GM18519 (cell line): ENCODE results near the gene HMOX2.

Source experiments
- ATAC-seq: cut with Tn5 transposase; IDR thresholded peaks from one replicate; pipeline ENCODE4 v1.9.1; 2021; ENCODE audit warnings: mild to moderate bottlenecking, moderate library complexity; ENCODE audit not compliant: unreplicated experiment, low FRiP score

HMOX2 gene

GRCh38 chr16:4475880-4476788 lies at the start of gene HMOX2:
Gene HMOX2, plus strand, starts transcription at chr16:4476398. Its CDS starts 29,127 bp downstream, at chr16:4505525.
- ATAC-seq, result peak; percentile 72

- no peak for ATAC-seq
Measured at GRCh38 chr16:4426722-4427372, 49.4 kb upstream of the HMOX2 start.

- ATAC-seq, result no peak
Measured at GRCh38 chr16:4428500-4428899, 47.7 kb upstream of the HMOX2 start.

- ATAC-seq, result no peak
Measured at GRCh38 chr16:4431023-4431422, 45.2 kb upstream of the HMOX2 start.

DNA sequence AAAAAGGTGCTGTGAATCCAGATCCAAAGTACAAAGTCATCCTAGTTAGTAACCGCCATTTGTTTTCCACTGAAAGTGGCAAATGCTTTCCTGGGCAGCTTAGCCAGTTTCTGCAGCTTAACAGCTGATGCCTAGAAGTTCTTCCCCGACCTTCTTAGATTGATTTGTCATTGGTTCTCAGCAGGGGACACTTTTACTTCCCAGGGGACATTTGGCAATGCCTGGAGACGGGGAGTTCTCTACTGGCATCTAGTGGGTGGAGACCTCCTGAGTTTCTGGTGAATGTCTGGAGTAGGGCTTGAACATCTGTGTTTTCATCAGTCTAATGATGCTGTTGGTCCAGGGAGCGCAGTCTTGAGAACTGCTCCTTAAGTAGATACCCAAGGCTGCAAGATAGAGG lies 43.0 kb upstream of the HMOX2 start:
- no peak for ATAC-seq

- ATAC-seq, result no peak
Measured at GRCh38 chr16:4433914-4434787, 42.0 kb upstream of the HMOX2 start.

- ATAC-seq, result no peak
Measured at GRCh38 chr16:4435337-4436067, 40.7 kb upstream of the HMOX2 start.

- ATAC-seq, result no peak
Measured at GRCh38 chr16:4437366-4437765, 38.8 kb upstream of the HMOX2 start.

DNA sequence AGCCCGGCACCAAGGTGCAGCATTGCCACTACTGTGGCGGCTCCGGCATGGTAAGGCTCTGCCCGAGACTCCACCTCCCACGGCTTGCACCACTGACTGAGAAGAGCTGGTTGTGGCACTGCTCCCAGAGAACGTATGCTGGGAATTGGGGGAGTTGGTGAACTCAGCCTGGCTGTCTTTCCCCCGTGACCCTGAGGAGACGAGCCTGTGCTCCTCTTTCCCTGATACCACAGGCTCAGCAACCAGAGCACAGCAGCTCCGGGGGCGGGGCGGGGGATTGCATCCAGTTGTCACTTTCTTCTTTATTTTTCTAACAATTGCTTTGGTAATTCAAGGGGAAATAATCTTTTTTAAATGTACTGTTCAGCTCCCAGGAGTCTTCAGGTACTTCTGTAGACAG lies 33.8 kb upstream of the HMOX2 start:
- ATAC-seq, result no peak

DNA sequence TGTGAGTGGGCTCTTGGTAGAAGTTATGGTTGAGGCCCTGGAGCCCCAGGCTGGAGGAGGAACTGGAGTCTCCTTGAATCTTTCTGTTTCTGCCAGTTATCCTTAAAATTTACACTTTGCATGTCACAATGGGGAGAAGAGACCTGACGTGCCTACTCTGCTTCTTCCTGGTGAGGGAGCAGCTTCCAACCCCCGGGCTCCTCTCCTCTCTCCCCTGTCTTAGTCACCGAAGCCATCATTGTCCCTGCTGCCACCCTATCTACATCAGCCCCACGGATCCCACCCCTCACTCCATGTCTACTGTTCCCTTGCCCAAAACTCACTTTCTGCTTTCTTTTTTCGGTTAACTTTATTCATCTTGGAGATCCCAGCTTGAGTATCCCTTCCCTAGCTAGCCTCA lies 32.9 kb upstream of the HMOX2 start:
- ATAC-seq, result no peak

GRCh38 chr16:4443986-4444385 lies 32.2 kb upstream of the HMOX2 start:
- ATAC-seq, result no peak

GRCh38 chr16:4450430-4450829 lies 25.8 kb upstream of the HMOX2 start:
- no peak for ATAC-seq

- no peak for ATAC-seq
Measured at GRCh38 chr16:4450931-4451519, 25.2 kb upstream of the HMOX2 start.

- no peak for ATAC-seq
Measured at GRCh38 chr16:4452674-4453073, 23.5 kb upstream of the HMOX2 start.

DNA sequence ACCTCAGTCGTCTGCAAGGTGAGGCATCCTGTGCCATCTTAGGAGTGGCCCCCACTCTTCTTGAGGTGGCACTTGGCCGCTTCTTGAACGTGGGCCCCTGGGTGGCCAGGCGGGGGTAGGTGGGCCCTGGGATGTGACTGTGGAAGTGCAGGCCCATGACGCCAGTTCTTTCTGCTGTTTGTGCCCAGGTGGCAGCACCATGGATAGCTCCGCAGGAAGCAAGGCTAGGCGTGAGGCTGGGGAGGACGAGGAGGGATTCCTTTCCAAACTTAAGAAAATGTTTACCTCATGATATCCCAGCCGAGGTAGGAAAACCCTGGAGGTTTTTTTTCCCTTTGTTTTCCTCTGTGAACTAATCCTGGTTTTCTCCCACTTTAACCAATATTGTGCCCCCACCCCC lies 21.6 kb upstream of the HMOX2 start:
- ATAC-seq, result no peak

DNA sequence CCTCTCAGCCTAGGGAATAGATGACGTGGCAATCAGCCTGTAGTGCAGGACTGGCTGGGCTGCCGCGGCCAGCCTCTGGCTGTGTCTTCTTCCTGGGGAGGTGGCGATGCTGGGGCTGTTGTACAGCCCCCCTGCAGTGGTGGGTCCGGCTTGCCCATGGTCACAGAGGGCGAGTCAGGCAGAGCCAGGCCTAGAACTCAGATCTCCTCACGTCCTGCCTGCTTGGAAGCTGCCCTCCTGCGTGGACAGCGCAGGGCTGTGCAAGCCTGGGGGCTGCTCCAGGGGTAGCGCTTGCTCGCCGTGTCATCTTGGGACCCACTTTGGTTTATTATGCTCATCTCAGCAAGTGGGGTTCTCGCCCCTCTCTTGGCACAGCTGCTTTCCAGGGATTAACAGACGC lies 21.1 kb upstream of the HMOX2 start:
- ATAC-seq, result no peak

DNA sequence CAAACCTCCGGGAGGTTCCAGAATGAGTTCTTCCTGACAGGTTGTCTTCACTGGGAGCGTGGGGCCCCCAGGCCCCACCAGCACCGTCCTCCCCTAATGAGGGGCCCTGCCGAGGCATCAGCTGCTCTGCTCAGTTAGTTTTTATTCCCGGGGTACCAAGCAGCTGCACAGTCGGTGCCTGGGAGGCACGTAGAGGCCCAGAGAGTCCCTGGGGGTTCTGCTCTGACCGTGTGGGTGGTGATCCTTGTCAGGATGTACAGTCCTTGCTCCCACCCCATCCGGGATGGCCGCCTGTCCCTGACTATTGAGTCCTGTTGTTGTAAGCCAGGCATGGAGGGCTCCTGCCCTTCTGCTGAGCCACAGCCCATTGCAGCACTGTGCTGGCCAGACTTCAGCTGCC lies 20.2 kb upstream of the HMOX2 start:
- ATAC-seq, result no peak

GRCh38 chr16:4460936-4461249 lies 15.3 kb upstream of the HMOX2 start:
- no peak for ATAC-seq

- no peak for ATAC-seq
Measured at GRCh38 chr16:4461250-4462085, 14.7 kb upstream of the HMOX2 start.
